ENCODE measurements around the gene TRMU. TPM values are rescaled to one million over a fixed set of nuclear protein-coding genes. Genes with fewer than 3 reads are reported as not detected.

Gene TRMU, protein sequence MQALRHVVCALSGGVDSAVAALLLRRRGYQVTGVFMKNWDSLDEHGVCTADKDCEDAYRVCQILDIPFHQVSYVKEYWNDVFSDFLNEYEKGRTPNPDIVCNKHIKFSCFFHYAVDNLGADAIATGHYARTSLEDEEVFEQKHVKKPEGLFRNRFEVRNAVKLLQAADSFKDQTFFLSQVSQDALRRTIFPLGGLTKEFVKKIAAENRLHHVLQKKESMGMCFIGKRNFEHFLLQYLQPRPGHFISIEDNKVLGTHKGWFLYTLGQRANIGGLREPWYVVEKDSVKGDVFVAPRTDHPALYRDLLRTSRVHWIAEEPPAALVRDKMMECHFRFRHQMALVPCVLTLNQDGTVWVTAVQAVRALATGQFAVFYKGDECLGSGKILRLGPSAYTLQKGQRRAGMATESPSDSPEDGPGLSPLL
- total RNA-seq (2022; extraction: Qiagen RNA extraction; ENCODE audit: low read depth) = 34.6 to 41.3 TPM (median 39.1 TPM) in 5 replicates

DNA sequence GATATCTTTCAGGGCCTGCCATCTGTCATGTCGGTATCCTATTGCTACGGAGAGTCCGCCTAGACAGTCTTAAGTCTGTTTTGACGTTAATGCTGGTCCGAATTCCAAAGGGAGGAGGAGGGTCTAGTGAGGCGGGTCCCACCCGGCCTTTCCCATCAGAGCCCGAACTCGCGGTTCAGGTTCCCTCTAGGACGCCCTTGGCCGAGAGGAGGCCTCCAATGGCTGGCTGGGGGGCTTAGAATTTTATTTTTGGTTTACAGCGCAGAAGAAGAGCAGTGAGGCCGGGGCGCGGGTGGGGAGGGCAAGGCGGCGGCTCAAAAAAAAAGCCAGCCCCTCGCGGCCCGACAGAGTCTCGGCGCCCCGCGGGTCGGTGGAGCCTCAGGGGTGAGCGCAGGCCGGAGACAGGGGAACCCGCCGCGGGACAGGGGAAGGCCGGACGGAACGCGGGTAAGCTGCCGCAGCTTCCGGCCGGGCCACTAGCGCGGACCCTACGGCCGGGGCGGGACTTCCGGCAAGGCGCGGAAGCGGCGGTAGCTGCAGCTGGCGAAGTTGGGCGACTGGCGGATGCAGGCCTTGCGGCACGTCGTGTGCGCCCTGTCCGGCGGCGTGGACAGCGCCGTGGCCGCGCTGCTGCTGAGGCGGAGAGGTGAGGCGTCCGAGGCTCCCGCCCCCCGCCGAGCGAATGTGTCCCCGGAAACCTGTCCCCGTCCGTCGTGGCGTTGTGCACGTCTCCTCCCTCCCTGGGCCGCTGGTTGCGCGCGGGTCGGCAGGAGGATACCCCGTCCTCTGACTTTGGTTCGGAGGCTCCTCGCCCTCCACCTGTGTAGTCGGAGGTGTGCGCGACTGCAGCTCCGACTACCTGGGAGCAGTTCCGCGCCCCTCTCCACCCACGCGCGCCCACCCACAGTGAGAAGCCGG lies at the start of gene TRMU:
TSS of gene TRMU (plus strand) at position 514 of the 918 bp plus-strand sequence. CDS start at position 565, 51 bp downstream.

DNA sequence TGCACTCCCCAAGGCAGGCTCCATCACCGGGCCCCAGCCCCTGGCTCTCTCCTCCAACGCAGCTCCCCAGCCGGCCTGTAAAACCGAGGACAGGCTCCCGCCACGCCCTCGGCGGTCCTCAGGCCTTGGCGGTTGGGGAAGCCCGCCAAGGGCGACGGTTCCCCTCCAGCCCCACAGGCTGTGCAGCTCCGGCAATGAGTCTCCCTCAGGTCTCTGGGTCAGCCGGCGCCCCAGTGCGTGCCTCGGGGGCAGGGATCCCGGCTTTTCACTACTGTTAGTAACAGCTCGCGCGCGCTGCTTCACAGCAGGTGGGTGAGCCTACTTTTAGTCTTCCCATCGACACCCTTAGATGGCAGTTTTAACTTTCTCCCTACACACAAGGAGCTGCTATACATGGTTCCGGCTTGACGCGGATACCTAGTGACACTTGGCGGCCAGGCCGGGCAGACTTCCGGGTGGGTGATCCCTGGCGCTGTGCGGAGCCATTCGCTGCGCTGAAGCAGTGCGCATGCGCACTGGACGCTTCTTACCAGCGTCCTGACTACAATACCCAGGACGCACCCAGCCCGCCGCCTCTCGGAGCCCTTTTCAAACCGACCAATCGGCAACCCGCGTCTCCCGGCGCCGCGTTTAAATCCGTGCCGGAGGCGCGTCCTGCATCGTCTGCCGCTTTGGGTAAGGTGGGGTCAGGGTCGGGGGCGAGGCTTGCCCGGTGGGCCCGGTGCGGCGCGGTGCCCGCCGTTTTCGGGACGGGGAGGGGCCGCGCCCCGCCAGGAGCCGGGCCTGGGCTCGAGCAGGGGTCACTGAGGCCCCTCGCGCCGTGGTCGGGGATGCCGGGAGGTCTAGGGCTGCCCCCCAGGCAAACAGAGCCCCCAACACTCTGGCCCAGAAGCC lies 39.0 kb upstream of the TRMU start, which contains the start of gene GTSE1:
TSS of gene GTSE1 (plus strand) at position 614 of the 894 bp plus-strand sequence. CDS start 531 bp downstream, outside the sequence.

Other genes starting within 250 kb of the TRMU start
- gene PPARA, start 185.2 kb upstream of the TRMU start, total RNA-seq (2022; extraction: Qiagen RNA extraction; ENCODE audit: low read depth) = 1.0 to 2.0 TPM (median 1.7 TPM) in 5 replicates
- 7.5 to 11.9 TPM (median 8.6 TPM) in 5 replicates for gene CDPF1, start 85.4 kb upstream of the TRMU start, total RNA-seq (2022; extraction: Qiagen RNA extraction; ENCODE audit: low read depth)
- gene PKDREJ, start 72.4 kb upstream of the TRMU start, total RNA-seq (2022; extraction: Qiagen RNA extraction; ENCODE audit: low read depth) = not detected in 5 replicates
- gene TTC38, start 67.7 kb upstream of the TRMU start, total RNA-seq (2022; extraction: Qiagen RNA extraction; ENCODE audit: low read depth) = 10.3 to 16.4 TPM (median 12.4 TPM) in 5 replicates
- 27.2 to 36.3 TPM (median 31.4 TPM) in 5 replicates for gene GTSE1, start 38.8 kb upstream of the TRMU start, total RNA-seq (2022; extraction: Qiagen RNA extraction; ENCODE audit: low read depth)
- gene CELSR1, start 201.9 kb downstream of the TRMU start, total RNA-seq (2022; extraction: Qiagen RNA extraction; ENCODE audit: low read depth) = 23.3 to 31.4 TPM (median 27.9 TPM) in 5 replicates